GM23248 (cell line): Measurements from ENCODE around the gene DUOXA1.

Source experiments
- EZH2 ChIP-seq: fragments of 200-600 bp; sonication (generic); IDR thresholded peaks from 2 replicates; pipeline ENCODE4 v1.6.1; 2018; ENCODE audit warnings: antibody characterized with exemption, mild to moderate bottlenecking; ENCODE audit not compliant: insufficient read depth, poor library complexity, severe bottlenecking
- EZH2phosphoT487 ChIP-seq: fragments of 200-600 bp; sonication (generic); IDR thresholded peaks from 2 replicates; pipeline ENCODE4 v1.6.1; 2018; ENCODE audit warnings: antibody characterized with exemption, moderate library complexity, mild to moderate bottlenecking, low read depth; ENCODE audit not compliant: insufficient read depth

DNA sequence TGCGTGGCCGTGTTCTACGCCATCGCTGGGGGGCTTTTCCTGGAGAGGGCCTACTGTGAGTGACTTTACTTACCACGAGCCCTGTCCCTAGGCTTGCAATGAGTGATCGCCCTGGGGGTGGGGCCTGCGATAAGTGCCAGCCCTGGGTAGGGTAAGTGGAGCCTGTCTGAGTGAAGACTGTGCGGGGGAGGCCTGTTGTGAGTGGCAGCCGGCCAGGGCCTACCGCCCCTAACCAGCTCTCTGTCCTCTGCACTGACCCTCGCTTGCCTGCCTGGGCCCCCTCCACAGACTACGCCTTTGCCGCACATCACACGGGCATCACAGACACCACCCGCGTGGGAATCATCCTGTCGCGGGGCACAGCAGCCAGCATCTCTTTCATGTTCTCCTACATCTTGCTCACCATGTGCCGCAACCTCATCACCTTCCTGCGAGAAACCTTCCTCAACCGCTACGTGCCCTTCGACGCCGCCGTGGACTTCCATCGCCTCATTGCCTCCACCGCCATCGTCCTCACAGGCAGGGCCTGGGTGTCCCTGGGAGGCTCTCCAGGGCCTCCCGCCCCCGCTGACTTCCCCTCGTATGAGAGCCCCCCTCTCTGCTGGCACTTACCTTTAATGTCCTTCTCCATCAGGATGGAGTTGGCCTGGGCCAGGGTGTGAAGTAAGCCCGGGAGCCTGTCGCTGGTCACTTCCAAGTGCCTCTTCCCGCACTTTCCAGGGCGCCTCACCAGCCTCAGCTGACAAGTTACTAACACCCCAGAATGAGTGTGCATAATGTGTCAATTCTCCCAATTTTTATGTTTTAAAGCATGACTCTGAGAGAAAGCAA, 22.5 kb upstream of the DUOXA1 start:
- no peak for TF ChIP-seq EZH2phosphoT487
- TF ChIP-seq EZH2 = no peak
